Stimulated activated naive CD4-positive, alpha-beta T cell (primary cell): ENCODE measurements around the gene DNAJB13.
"Not testable (repeated sequence)": the region's sequence is repeated elsewhere in the genome, so short reads cannot be mapped to it uniquely, and the experiment has no call there.

Experiments used
- DNase-seq, 6 experiments: peaks; one replicate each; lab custom pipeline; 2025; lab: John Stamatoyannopoulos, UW

Gene DNAJB13

DNA sequence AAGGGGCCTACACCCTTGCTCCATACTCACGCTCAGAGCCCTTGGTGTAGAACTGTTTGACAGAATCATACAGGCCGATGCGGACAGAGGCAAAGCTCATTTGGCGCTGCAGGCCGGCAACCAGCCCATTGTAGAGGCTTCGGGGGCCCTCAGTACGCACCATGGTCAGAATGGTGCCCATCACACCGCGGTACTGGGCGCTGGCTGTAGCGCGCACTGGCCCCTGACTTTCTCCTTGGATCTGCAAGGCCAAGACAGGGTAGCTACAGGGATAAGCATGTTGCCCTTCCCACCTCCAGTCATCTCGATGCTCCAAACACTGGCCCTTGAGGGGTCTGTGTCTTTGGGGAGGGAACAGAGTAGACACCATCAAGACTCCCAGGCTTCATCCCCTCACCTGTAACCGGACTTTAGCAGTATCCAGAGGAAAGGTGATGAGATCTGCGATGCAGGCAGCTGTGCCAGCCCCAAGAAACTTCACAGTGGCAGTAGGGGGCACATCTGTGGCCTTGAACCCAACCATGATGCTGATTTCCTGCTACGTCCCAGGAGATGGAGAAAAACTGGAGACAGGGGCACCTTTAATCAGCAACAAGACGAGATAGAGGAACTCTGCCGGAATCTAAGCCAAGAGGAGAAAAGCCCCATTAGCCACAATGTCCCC lies 27.2 kb downstream of the DNAJB13 start:
- DNase-seq: no peak

DNA sequence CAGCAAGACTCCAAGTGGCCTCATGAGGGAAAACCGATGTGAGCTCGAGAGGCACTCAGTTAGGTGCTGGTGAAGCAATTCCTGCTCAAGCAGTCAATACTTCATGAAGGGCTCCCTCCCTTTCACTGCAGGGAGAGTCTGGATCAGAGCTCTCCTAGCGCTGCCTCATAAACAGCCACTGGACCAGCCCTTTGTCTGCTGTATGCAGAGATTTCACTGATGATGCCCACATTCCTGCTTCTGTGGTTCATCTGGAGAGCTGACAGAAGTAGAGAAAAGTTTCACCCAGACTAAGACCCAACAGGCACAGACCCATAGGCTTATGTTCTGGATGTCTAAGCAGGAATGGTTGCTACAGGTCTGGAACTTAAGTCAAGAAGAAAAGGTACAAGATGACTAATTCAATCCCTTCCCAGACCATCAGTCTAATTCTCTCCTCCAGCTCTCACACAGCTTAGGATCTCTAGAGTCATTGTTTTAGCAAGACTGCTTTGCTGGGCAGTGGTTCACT lies 27.8 kb downstream of the DNAJB13 start:
- DNase-seq: no peak

GRCh38 chr11:73980001-73980961 lies 29.5 kb downstream of the DNAJB13 start:
- peak; percentile 59 to 92 (median 85) for DNase-seq

- DNase-seq: no peak
These were observed 30.4 kb downstream of the DNAJB13 start for GRCh38 chr11:73981051-73981805.

- peak; percentile 74 to 92 (median 84) for DNase-seq
These were observed 31.8 kb downstream of the DNAJB13 start, which contains the start of gene UCP2 for GRCh38 chr11:73982595-73982989. Gene UCP2 (minus strand): TSS chr11:73982843. CDS start chr11:73978378, 4,465 bp downstream.

- DNase-seq: peak; percentile 84 to 92 (median 91)
These were observed 32.3 kb downstream of the DNAJB13 start for GRCh38 chr11:73982990-73983740.

GRCh38 chr11:73983741-73984538 lies 33.1 kb downstream of the DNAJB13 start:
- peak in 2 of 6 experiments; percentile 13 to 32 for DNase-seq

- DNase-seq: not testable (repeated sequence)
These were observed 34.8 kb downstream of the DNAJB13 start for GRCh38 chr11:73985661-73986060.

- DNase-seq: no peak
These were observed 37.4 kb downstream of the DNAJB13 start for GRCh38 chr11:73988227-73988626.

DNA sequence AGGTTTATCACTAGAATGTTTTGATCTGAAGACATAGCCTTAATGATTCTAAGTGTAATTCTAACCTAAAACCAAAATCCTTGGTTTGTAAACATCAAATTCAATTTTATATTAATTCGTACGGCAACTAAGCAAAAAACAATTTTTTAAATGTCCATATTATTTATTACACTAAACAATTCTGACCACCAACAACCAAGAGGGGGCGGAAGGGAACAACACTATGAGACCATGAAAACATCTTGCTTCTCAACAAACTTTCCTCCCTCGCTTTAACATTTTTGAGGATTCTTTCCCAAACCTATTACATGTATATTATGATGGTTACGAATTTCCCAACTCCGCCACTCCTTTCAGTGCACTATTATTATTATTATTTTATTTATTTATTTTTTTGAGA lies 38.3 kb downstream of the DNAJB13 start:
- DNase-seq: no peak

DNA sequence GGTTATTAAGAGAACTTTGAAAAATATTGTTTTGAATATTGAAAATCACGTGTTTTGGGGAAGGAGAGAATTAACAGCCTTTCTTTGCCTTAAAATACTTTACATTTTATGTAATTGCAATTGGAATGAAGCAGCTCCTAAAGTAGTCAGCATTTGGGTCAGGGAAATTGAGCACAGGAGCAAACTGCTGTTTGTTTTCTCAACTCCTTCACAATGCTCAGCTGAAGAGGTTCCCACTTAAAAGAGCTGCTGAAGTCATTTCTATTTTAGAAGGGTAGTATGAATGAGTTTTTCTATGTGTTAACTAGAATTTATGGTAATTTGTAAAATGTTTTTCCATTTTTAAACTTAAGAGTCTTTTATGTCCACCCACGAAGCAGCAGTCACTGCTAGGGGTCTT lies 39.9 kb downstream of the DNAJB13 start:
- no peak for DNase-seq

- no peak for DNase-seq
These were observed 40.7 kb downstream of the DNAJB13 start for GRCh38 chr11:73991471-73992006.

DNA sequence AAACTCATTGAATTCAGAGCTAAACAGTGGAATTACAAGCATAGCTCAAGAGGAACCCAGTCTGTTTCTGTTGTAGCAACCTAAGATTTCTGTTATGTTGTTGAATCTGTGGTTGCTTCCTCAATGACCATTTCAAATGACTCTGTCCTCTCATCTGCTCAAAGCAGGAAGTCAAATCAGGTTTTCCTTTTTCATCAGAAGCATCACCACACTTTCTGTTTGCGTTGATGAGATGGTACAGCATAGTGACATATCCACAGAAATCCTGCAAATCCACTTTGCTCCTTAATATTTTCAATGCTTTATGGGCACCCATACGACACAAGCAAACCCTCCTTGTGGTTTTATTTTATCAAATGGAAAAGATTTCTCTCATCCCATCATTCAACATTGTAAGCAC lies 44.4 kb downstream of the DNAJB13 start:
- DNase-seq: peak in 3 of 6 experiments; percentile 88 to 92 (median 89)

- DNase-seq: peak; percentile 17 to 87 (median 66)
These were observed 44.9 kb downstream of the DNAJB13 start for GRCh38 chr11:73995731-73996130.

DNA sequence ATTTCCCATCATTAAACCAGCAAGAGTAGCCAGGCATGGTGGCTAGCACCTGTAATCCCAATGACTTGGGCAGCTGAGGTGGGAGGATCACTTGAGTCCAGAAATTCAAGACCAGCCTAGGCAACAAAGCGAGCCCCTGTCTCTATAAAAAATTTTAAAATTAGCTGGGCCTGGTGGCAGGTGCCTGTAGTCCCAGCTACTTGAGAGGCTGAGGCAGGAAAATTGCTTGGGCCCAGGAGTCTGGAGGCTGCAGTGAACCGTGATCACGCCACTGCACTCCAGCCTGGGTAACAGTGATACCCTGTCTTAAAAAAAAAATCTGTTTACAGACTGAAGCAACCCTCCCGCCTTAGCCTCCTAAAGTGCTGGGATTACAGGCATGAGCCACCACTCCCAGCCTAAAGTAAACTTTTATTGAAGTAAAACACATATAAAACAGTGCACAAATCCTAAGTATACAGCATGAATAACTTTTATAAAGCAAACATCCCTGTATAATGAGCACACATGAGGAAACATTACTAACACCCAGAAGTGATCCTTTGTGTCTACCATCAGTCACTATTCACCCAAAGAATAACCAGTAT lies 45.4 kb downstream of the DNAJB13 start:
- DNase-seq: no peak

GRCh38 chr11:73997120-73997770 lies 46.4 kb downstream of the DNAJB13 start:
- DNase-seq: no peak

DNA sequence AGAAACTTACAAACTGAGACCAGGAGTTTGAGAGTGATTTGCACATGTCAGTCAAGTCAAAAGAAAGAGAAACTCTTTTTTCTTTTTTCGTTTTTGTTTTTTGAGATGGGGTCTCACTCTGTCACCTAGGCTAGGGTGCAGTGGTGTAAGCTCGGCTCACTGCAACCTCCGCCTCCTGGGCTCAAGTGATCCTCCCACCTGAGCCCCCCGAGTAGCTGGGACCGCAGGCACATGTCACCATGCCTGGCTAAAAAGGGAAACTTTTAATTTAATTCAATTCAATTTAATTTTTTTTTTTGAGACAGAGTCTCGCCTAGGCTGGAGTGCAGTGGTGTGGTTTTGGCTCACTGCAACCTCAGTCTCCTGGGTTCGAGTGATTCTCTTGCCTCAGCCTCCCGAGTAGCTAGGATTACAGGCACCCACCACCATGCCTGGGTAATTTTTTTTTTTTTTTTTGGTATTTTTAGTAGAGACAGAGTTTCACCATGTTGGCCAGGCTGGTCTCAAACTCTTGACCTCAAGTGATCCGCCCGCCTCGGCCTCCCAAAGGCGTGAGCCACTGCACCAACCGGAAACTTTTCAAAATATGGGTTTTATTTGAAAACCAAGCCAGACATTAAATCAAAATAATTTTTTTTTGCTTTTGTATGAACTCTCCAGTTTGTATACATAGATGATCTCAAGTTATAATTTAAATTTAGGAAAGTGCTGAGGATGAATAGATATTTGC lies 48.2 kb downstream of the DNAJB13 start:
- no peak for DNase-seq

- DNase-seq: no peak
These were observed 48.9 kb downstream of the DNAJB13 start for GRCh38 chr11:73999581-74000306.
